KMS-11 (cell line): ENCODE results near the gene SNX3.

Source experiments
- H2AFZ ChIP-seq: fragments of 200-600 bp; sonication (generic); 2 replicates; pipeline ENCODE4 v1.6.1; 2016; ENCODE audit warnings: antibody characterized with exemption, mixed run types, low read depth
- H3K27ac ChIP-seq: fragments of 200-600 bp; sonication (generic); 2 replicates; pipeline ENCODE4 v1.6.1; 2016; ENCODE audit warnings: mild to moderate bottlenecking, mixed run types
- H3K27me3 ChIP-seq: fragments of 200-600 bp; sonication (generic); 2 replicates; pipeline ENCODE4 v1.6.1; 2017; ENCODE audit warnings: mild to moderate bottlenecking, low read depth, mixed run types, moderate library complexity; ENCODE audit not compliant: insufficient read depth
- H3K36me3 ChIP-seq: fragments of 200-600 bp; sonication (generic); 2 replicates; pipeline ENCODE4 v1.6.1; 2017; ENCODE audit warnings: mild to moderate bottlenecking, mixed run types; ENCODE audit not compliant: insufficient read depth
- H3K4me1 ChIP-seq: fragments of 200-600 bp; sonication (generic); 2 replicates; pipeline ENCODE4 v1.6.1; 2016; ENCODE audit warnings: mild to moderate bottlenecking, low read depth, mixed run types; ENCODE audit not compliant: poor library complexity, severe bottlenecking
- H3K4me2 ChIP-seq: fragments of 200-600 bp; sonication (generic); 2 replicates; pipeline ENCODE4 v1.7.0; 2016; ENCODE audit warnings: mild to moderate bottlenecking, mixed run types
- H3K4me3 ChIP-seq: fragments of 200-600 bp; sonication (generic); IDR thresholded peaks from 2 replicates; pipeline ENCODE4 v1.6.1; 2017; ENCODE audit warnings: low read depth, low read length, mixed read lengths; ENCODE audit not compliant: insufficient read depth
- H3K79me2 ChIP-seq: fragments of 200-600 bp; sonication (generic); 2 replicates; pipeline ENCODE4 v1.6.1; 2016; ENCODE audit warnings: low read depth, mixed run types; ENCODE audit not compliant: insufficient read depth
- H3K9ac ChIP-seq: fragments of 200-600 bp; sonication (generic); 2 replicates; pipeline ENCODE4 v1.6.1; 2016; ENCODE audit warnings: mild to moderate bottlenecking, mixed run types
- H4K20me1 ChIP-seq: fragments of 200-600 bp; sonication (generic); 2 replicates; pipeline ENCODE4 v1.6.1; 2016; ENCODE audit warnings: mild to moderate bottlenecking, mixed run types; ENCODE audit not compliant: insufficient read depth
- TF ChIP-seq, protein P1 (sequence below): fragments of 200-600 bp; sonication (generic); conservative IDR thresholded peaks from 2 replicates; pipeline ENCODE4 v1.6.1; 2017; ENCODE audit warnings: low read depth, mild to moderate bottlenecking, antibody characterized with exemption, low read length, moderate library complexity, mixed read lengths

Gene SNX3

DNA sequence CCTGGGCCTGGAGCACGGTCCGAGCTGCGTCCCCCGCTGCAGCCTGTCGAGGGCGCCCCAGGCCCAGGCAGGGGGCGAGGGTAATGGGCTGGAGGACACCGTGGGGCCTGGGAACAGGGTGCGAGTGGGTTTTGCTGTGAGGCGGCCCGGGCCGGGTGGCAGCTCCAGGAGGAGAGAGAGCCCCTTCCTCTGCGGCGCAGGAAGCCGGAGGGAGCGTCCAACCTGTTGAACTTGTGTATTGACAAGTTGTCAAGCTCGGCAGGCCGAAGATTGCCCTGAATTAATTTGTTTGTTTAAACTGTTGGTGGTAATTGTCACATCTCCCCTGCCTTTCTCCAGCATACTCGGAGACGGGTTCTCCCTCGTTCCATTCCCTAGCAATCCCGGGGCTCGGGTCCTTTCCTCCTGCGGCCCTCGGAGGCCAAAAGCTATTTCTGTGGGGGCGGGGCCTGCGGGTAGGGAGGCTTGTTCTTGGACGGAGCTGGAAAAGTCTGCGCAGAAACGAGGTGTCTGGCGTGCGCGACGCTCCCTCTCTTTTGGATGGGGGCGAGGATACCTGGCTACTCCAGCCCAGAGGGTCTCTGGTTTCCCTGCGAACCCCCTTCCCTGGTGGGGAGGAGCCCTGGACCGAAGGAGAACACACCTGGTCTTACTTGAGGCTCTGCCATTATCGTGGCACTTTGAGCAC, 85.1 kb downstream of the SNX3 start:
- Histone ChIP-seq H3K4me1 (no peaks in the 10 kb centered on the region), H3K4me2 (no peak overlapping the region), H2AFZ (no peak overlapping the region), H3K27ac (no peak overlapping the region), H4K20me1 (no peaks in the 10 kb centered on the region), H3K9ac (no peak overlapping the region), H3K36me3 (no peaks in the 10 kb centered on the region), H3K79me2 (no peaks in the 10 kb centered on the region), H3K4me3 (no peak overlapping the region), H3K27me3 (no peaks in the 10 kb centered on the region)
- TF ChIP-seq, protein P1, sequence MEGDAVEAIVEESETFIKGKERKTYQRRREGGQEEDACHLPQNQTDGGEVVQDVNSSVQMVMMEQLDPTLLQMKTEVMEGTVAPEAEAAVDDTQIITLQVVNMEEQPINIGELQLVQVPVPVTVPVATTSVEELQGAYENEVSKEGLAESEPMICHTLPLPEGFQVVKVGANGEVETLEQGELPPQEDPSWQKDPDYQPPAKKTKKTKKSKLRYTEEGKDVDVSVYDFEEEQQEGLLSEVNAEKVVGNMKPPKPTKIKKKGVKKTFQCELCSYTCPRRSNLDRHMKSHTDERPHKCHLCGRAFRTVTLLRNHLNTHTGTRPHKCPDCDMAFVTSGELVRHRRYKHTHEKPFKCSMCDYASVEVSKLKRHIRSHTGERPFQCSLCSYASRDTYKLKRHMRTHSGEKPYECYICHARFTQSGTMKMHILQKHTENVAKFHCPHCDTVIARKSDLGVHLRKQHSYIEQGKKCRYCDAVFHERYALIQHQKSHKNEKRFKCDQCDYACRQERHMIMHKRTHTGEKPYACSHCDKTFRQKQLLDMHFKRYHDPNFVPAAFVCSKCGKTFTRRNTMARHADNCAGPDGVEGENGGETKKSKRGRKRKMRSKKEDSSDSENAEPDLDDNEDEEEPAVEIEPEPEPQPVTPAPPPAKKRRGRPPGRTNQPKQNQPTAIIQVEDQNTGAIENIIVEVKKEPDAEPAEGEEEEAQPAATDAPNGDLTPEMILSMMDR = no peak

DNA sequence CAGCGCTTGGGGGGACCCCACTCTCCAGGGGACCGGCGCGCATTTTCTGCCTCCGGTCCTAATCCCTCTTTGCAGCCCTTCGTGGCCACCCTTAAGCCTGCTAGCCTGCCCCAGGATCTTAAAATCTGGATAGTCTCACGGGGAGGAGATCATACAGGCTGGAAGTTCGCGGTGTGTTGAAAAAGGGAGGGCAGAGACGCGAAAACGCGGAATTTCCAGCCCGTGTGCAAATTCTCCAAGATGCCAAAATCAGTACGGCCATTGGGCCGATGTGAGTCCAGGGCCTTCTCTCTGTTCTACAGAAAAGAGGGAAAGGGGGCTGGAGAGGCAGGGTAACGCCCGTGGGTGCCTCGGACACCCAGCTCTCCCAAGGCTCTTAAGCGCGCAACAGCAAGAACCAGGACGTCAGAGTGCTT, 85.7 kb downstream of the SNX3 start:
- Histone ChIP-seq H3K79me2 (no peaks in the 10 kb centered on the region), H3K36me3 (no peaks in the 10 kb centered on the region), H2AFZ (no peak overlapping the region), H3K9ac (no peak overlapping the region), H3K4me2 (no peak overlapping the region), H3K27ac (no peak overlapping the region), H3K4me3 (no peak overlapping the region), H4K20me1 (no peaks in the 10 kb centered on the region), H3K27me3 (no peaks in the 10 kb centered on the region), H3K4me1 (no peaks in the 10 kb centered on the region)
- TF ChIP-seq, protein P1 = no peak

DNA sequence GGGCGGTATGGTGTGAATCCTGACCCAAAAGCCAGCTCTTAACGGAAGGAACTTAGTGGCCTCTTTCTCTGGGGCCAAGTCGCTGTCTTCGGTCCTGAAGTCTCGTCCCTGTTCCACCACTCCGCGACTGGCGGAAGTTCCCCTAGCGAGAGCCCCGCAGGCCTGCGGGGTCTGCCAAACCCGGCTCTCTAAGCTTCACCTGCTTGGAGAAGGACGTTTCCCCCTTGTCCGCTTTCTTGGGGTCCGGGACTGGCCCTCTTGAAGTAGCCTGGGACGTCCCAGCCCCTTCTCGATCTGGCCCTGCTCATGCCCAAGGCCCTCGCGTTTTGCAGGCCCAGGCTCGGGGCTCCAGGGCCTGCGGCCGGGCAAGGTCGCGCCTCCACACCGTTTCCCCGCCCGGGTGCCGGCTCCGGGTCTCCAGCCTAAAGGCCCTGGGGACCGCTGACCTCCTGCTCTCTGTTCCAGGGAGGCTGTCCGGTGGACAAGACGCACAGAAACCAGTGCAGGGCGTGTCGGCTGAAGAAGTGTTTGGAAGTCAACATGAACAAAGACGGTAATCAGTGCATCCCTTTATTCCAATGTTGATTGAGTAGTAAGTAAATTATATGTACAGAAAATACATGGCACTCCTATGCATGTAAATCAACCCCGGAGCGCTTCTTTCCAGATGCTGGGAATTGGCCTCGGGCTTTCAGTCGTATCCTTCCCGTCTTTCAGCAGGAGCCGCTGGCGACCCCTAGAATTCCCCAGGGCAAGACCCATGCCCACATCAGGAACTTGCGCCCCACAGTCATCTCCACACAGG, 86.3 kb downstream of the SNX3 start:
- no peak overlapping the region for H3K4me3 ChIP-seq
- H3K4me1 ChIP-seq = no peaks in the 10 kb centered on the region
- H3K4me2 ChIP-seq = no peak overlapping the region
- H3K36me3 ChIP-seq = no peaks in the 10 kb centered on the region
- no peak overlapping the region for H3K9ac ChIP-seq
- H3K27me3 ChIP-seq = no peaks in the 10 kb centered on the region
- TF ChIP-seq, protein P1 = no peak
- no peaks in the 10 kb centered on the region for H3K79me2 ChIP-seq
- no peak overlapping the region for H2AFZ ChIP-seq
- H4K20me1 ChIP-seq = no peaks in the 10 kb centered on the region
- H3K27ac ChIP-seq = no peak overlapping the region

DNA sequence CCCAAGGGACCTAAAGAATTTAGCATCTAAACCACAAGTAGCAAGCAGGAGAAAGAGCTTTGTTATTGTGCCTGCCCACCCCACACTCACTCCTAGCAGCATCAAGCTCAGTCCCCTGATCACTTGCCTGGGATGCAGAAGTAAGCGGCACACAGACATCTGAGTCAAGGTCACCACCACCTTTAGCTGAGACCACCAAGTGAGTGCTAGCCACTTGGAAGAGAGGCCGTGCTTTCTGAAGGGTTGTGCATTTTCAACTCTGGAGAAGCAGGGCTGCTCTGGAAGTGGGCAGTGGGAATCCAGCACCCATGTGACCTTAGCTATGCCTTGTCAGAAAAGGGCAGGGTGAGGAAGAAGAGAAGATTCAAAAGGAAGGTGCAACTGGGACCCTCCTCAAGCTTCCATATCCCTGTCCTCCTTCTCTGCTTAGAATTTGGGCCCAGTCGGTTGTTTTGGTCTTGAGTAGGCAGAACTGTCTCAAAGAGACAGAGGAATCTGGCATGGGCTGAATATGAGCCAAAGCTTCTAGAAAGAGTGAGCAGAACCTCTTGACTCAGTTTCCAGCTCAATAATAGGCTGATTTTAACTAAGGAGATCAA, 88.8 kb downstream of the SNX3 start:
- no peak overlapping the region for H3K4me3 ChIP-seq
- H3K4me2 ChIP-seq = no peak overlapping the region
- H4K20me1 ChIP-seq = no peaks in the 10 kb centered on the region
- no peak overlapping the region for H3K27ac ChIP-seq
- H3K36me3 ChIP-seq = no peaks in the 10 kb centered on the region
- H3K79me2 ChIP-seq = no peaks in the 10 kb centered on the region
- no peak overlapping the region for H3K9ac ChIP-seq
- no peaks in the 10 kb centered on the region for H3K4me1 ChIP-seq
- no peak overlapping the region for H2AFZ ChIP-seq
- TF ChIP-seq, protein P1 = no peak
- H3K27me3 ChIP-seq = no peaks in the 10 kb centered on the region
